ENCODE results near the gene GLIPR2.

The GLIPR2 gene

GRCh38 chr9:36207546-36208012 lies 71.0 kb downstream of the GLIPR2 start:
- no peak for DNase-seq

- DNase-seq = no peak
These were observed 72.2 kb downstream of the GLIPR2 start for GRCh38 chr9:36208521-36209253.

- no peak for DNase-seq
These were observed 74.2 kb downstream of the GLIPR2 start for GRCh38 chr9:36210722-36211121.

DNA sequence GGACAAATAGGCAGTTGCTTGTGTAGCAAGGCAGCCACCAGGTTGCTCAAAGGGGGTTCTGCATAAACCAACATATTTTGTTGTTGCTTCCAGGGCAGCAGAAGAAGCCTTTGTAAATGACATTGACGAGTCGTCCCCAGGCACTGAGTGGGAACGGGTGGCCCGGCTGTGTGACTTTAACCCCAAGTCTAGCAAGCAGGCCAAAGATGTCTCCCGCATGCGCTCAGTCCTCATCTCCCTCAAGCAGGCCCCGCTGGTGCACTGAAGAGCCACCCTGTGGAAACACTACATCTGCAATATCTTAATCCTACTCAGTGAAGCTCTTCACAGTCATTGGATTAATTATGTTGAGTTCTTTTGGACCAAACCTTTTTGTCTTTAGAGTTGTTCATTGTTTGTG lies 75.0 kb downstream of the GLIPR2 start:
- no peak for DNase-seq

GRCh38 chr9:36213387-36213786 lies 76.9 kb downstream of the GLIPR2 start:
- no peak for DNase-seq

Measured in NCI-H748 treated with DMSO at 0.1 percent for 48 hours (cell line).